Adipose tissue (tissue), 3 donors: Measurements from ENCODE around the gene HNRNPCL4. TPM values are rescaled to one million over a fixed set of nuclear protein-coding genes. Genes with fewer than 3 reads are reported as not detected.
"Not testable (repeated sequence)": the region's sequence is repeated elsewhere in the genome, so short reads cannot be mapped to it uniquely, and the experiment has no call there.

Experiments
- H3K27ac ChIP-seq: one replicate; pipeline ENCODE4 v1.5.1; 2013; ENCODE audit warnings: low read depth, low read length
- WGBS, 3 donors: extraction: QIAGEN DNeasy Blood & Tissue Kit; methylation state at CpG; one replicate each; pipeline ENCODE4 v1.1.7; 2013; 5-methylcytosine and 5-hydroxymethylcytosine counted together
- polyA plus RNA-seq, 3 donors: library from polyadenylated mRNA; stranded (reverse); fragments of 200-250 nt; gene quantifications; one replicate each; pipeline ENCODE4 v1.2.3, GENCODE V29; 2013
- donor health status: healthy with polysubstance abuse.
- donor health status: Bipolar disorder and iron deficiency.
- donor health status: healthy.

The HNRNPCL4 gene
- not detected for polyA plus RNA-seq

DNA sequence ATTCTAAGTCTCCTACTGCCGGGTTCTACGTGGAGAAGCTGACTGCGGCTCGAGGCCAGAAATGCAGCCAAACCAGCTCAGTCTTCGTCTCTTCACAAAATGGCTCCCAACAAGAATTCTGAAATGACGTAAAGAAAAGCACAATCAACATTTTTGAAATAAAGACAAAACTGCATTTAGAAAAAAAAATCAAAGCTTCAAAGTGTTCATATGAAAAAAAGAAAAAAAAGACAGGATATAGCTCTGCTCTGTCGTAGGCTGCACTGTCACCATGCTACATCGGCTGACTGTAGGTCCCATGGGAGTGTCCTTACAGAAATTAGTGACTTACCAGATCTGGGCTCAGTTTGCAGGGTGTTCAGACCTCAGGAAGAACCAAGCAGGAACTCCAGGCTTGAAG is at the start of gene HNRNPCL4:
TSS of gene HNRNPCL4 (minus strand) at position 101 of the 400 bp plus-strand sequence. CDS start 164 bp downstream, outside the sequence.
- H3K27ac ChIP-seq = not testable (repeated sequence)
- no CpG with 5 or more reads among the region's 8 CpGs for WGBS, 3 donors

DNA sequence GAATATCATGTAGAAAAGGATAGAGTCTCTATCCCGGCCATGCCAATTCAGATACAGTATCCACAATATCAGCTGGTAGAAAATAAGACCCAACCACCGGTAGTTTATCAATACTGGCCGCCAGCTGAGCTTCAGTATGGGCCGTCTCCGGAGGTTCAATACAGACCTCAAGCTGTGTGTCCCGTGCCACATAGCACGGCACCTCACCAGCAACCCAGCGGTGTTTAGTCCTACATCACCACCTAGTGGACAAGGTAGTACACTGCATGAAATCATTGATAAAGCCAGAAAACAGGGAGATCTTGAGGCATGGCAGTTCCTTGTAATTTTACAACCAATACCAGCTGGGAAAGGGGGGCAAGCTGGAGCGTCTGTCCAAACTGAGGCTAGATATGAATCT is 43.3 kb upstream of the HNRNPCL4 start:
- WGBS, 3 donors = no CpG with 5 or more reads among the region's 9 CpGs
- not testable (repeated sequence) for H3K27ac ChIP-seq

DNA sequence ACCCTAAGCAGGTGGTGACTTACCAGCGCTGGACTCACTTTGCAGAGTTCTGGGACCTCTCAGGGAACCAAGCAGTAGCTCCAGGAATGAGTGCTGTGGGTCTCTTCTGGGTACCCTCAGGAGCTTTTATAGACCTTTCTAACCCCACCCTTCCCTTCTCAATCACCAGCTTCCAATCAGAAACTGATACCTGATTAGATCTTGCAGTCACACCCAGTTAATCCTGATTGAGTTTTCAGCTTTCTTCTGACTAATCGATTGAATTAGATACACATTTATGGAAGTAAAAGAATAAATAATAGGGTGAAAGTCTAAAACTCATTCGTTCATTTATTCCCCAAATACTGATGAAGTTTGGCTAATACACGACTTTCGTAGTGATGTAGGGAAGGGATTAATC is 35.9 kb upstream of the HNRNPCL4 start, which contains the start of gene PRAMEF13:
TSS of gene PRAMEF13 (minus strand) at position 101 of the 400 bp plus-strand sequence. CDS start 1,820 bp downstream, outside the sequence.
- H3K27ac ChIP-seq = not testable (repeated sequence)
- no CpG with 5 or more reads among the region's 5 CpGs for WGBS, 3 donors

DNA sequence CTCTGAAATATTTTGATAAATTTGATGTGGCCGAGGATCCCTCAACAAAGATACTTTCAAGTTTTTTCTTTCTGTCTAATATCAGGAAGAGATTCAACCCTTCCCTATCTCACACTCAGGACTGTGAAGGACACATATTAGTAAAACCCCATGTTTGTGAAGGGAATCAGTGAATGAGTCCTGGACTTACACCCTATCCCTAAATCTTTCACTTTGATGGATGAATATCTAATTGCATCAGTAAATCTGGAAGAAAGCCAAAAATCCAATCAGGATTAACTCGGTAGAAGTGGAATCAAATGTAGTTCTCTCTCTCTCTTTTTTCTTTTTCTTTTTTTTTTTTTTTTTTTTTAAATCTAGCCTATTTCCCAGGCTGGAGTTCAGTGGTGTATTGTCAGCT is 6.1 kb upstream of the HNRNPCL4 start, which contains the start of gene PRAMEF9:
TSS of gene PRAMEF9 (plus strand) at position 301 of the 400 bp plus-strand sequence. CDS start 3,433 bp downstream, outside the sequence.
- 78 to 92% (median 90%) methylated on average over 1 of the region's 2 CpGs for WGBS, 3 donors
- not testable (repeated sequence) for H3K27ac ChIP-seq

DNA sequence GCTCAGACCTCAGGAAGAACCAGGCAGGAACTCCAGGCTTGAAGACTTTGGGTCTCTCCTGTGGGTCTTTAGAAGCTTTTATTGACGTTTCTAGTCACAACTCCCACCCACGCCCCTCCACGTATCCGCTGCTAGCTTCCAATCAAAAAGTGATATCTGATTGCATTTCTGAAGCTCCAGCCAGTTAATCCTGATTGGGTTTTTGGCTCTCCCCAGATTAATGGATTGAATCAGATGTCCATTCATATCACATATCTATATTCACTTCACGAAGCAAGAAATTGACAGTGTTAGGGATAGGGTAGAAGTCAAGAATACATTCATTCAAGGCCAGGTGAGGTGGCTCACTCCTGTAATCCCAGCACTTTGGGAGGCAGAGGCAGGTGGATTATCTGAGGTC is 9.5 kb downstream of the HNRNPCL4 start, which contains the start of gene PRAMEF26:
TSS of gene PRAMEF26 (minus strand) at position 101 of the 400 bp plus-strand sequence. CDS start 2,914 bp downstream, outside the sequence.
- 67 to 100% (median 83%) methylated on average over 1 of the region's 5 CpGs for WGBS, 3 donors
- not testable (repeated sequence) for H3K27ac ChIP-seq

DNA sequence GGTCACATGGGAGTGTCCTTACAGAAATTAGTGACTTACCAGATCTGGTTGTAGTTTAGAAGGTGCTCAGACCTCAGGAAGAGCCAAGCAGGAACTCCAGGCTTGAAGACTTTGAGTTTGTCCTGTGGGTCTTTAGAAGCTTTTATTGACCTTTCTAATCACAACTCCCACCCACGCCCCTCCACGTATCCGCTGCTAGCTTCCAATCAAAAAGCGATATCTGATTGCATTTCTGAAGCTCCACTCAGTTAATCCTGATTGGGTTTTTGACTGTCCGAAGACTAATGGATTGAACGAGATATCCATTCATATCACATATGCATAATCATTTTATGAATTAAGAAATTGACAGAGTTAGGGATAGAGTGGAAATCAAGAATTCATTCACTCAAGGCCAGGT is 48.7 kb downstream of the HNRNPCL4 start, which contains the start of gene HNRNPCL2:
TSS of gene HNRNPCL2 (minus strand) at position 101 of the 400 bp plus-strand sequence. CDS start 454 bp downstream, outside the sequence.
- not testable (repeated sequence) for H3K27ac ChIP-seq
- WGBS, 3 donors = 91 to 93% (median 92%) methylated on average over 6 of the region's 6 CpGs

Other genes with a start within 250 kb of the HNRNPCL4 start
- gene PRAMEF7, start 249.0 kb downstream of the HNRNPCL4 start, polyA plus RNA-seq = not detected
- not detected for gene PRAMEF6, start 218.1 kb downstream of the HNRNPCL4 start, polyA plus RNA-seq
- not detected for gene PRAMEF27, start 109.1 kb downstream of the HNRNPCL4 start, polyA plus RNA-seq
- not detected for gene HNRNPCL3, start 104.9 kb downstream of the HNRNPCL4 start, polyA plus RNA-seq
- not detected for gene PRAMEF25, start 94.9 kb downstream of the HNRNPCL4 start, polyA plus RNA-seq
- not detected for gene HNRNPCL2, start 48.8 kb downstream of the HNRNPCL4 start, polyA plus RNA-seq
- gene PRAMEF26, start 9.6 kb downstream of the HNRNPCL4 start, polyA plus RNA-seq = not detected
- gene PRAMEF9, start 6.2 kb upstream of the HNRNPCL4 start, polyA plus RNA-seq = not detected
- gene PRAMEF13, start 35.8 kb upstream of the HNRNPCL4 start, polyA plus RNA-seq = not detected
- not detected for gene PRAMEF18, start 60.5 kb upstream of the HNRNPCL4 start, polyA plus RNA-seq
- gene PRAMEF5, start 88.6 kb upstream of the HNRNPCL4 start, polyA plus RNA-seq = not detected
- gene PRAMEF8, start 119.5 kb upstream of the HNRNPCL4 start, polyA plus RNA-seq = not detected
- not detected for gene PRAMEF33, start 137.9 kb upstream of the HNRNPCL4 start, polyA plus RNA-seq
- gene PRAMEF15, start 149.9 kb upstream of the HNRNPCL4 start, polyA plus RNA-seq = not detected
- gene PRAMEF14, start 181.5 kb upstream of the HNRNPCL4 start, polyA plus RNA-seq = not detected
- under 1 TPM in 1 of 3 donors, not detected in 2; 0.22 TPM for gene PRAMEF19, start 206.3 kb upstream of the HNRNPCL4 start, polyA plus RNA-seq
- not detected for gene PRAMEF17, start 224.0 kb upstream of the HNRNPCL4 start, polyA plus RNA-seq
- not detected for gene PRAMEF20, start 244.8 kb upstream of the HNRNPCL4 start, polyA plus RNA-seq